Cerebellar cortex (tissue), 1 donor: ENCODE measurements around the gene OXSR1.

Source experiments
- DNase-seq: peaks from one replicate; pipeline ENCODE4 v3.0.0-alpha.2; 2015; ENCODE audit warnings: low spot score

Gene OXSR1

GRCh38 chr3:38164952-38165721 is at the start of gene OXSR1:
OXSR1 (plus strand) TSS chr3:38165537; CDS start chr3:38165877, 340 bp downstream.
- peak; percentile 100 for DNase-seq

GRCh38 chr3:38115645-38116427 is 49.5 kb upstream of the OXSR1 start:
- DNase-seq = no peak

- DNase-seq = no peak
These were observed 48.7 kb upstream of the OXSR1 start for GRCh38 chr3:38116471-38117162.

GRCh38 chr3:38117163-38117716 is 48.1 kb upstream of the OXSR1 start:
- DNase-seq = peak; percentile 42

- peak; percentile 59 for DNase-seq
These were observed 47.5 kb upstream of the OXSR1 start for GRCh38 chr3:38117748-38118420.

GRCh38 chr3:38118421-38119247 is 46.7 kb upstream of the OXSR1 start:
- no peak for DNase-seq

- DNase-seq = no peak
These were observed 46.1 kb upstream of the OXSR1 start for GRCh38 chr3:38119248-38119544.

- no peak for DNase-seq
These were observed 45.3 kb upstream of the OXSR1 start for GRCh38 chr3:38119821-38120692.

GRCh38 chr3:38120693-38121450 is 44.5 kb upstream of the OXSR1 start:
- DNase-seq = no peak

GRCh38 chr3:38121451-38121831 is 43.9 kb upstream of the OXSR1 start:
- DNase-seq = peak; percentile 40

GRCh38 chr3:38121832-38122461 is 43.4 kb upstream of the OXSR1 start:
- no peak for DNase-seq

- no peak for DNase-seq
These were observed 42.5 kb upstream of the OXSR1 start for GRCh38 chr3:38122712-38123290.

- no peak for DNase-seq
These were observed 40.8 kb upstream of the OXSR1 start for GRCh38 chr3:38124324-38125122.

GRCh38 chr3:38125305-38126120 is 39.8 kb upstream of the OXSR1 start:
- no peak for DNase-seq

GRCh38 chr3:38126121-38126892 is 39.0 kb upstream of the OXSR1 start:
- DNase-seq = no peak
